ENCODE measurements around the gene KCNK4.

KCNK4 gene

DNA sequence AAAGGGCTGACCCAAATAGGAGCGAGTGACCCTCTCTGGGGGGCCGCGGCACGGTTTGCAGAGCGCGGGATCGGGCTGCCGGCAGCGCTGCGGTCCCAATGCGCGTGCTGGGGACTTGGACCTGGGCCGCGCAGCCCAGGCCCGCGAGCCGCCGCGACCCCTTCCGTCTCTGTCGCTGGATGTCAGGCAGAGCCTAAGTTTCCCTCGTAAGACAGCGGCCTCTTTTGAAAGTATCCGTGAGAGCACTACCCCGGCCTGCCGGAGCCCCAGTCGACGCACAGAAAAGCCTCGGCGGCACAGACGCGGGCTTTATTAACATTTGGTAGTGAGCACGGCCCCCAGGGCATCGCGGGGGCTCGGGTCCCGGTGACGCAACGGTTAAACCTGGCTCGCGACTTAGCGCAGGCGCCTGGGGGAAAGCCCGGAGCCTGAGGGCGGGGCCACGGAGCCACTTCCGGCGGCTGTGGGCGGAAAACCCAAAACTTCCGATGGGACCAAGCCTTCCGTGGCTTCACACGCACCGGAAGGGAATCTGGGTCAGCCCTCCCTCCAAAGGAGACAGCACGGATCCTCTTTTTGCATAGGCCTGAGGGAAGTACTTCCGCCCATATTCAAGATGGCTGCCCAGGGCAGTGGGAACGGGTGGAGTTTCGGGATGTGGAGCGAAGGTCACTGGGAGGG lies 21.4 kb upstream of the KCNK4 start:
- DNase-seq = peak; percentile 100

DNA sequence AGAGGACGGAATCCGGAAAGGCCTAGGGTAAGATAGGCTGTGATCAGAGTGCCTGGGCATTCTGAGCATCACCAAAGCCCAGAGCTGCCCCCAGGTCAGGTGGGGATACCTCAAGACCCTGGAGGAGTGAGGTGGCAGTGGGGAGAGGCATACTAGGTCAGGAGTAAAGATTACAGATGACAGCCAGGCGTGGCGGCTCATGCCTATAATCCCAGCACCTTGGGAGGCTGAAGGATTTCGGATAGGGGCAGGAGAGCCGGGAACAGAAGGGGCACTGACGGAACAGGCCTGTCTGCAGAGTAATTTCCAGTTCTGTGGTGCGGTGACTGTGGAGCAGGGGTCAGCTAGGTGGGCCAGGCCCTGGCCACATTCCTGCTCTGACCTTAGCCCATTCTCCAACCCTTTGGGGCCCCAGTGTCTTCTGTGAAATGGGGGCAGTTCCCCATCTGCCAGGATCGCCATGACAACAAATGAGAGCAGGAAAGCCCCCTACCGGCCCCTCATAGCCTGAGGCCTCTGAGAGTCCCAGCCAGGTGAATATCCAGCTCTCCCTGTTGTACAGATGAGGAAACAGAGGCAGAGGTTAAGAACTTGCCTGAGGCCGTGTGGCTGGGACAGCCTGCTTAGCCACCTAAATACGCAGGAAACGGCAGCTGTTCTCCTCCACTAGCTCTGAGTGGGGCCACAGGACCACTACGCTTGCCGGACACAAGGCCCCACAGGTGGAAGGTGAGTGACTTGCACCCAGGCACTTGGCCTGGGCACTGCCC lies 15.9 kb upstream of the KCNK4 start:
- no peak for DNase-seq

DNA sequence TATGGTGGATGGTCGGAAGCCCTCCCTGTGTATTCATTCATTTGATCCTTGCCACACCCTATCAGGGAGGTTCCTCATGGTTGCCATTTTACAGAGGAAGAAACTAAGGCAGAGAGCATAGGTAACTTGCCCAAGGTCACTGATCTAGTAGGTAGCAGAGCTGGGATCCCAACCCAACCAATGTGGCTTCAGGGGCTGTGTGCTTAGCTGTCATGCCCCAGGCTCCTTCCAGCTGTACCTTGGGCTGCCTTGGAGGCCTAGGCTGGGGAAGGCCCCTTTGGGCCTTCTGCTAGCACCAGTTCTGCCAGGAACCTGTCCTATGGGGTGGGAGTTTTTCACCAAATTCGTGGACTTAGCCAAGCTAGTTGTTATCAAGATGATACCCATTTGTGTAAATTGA lies 15.3 kb upstream of the KCNK4 start:
- no peak for DNase-seq

DNA sequence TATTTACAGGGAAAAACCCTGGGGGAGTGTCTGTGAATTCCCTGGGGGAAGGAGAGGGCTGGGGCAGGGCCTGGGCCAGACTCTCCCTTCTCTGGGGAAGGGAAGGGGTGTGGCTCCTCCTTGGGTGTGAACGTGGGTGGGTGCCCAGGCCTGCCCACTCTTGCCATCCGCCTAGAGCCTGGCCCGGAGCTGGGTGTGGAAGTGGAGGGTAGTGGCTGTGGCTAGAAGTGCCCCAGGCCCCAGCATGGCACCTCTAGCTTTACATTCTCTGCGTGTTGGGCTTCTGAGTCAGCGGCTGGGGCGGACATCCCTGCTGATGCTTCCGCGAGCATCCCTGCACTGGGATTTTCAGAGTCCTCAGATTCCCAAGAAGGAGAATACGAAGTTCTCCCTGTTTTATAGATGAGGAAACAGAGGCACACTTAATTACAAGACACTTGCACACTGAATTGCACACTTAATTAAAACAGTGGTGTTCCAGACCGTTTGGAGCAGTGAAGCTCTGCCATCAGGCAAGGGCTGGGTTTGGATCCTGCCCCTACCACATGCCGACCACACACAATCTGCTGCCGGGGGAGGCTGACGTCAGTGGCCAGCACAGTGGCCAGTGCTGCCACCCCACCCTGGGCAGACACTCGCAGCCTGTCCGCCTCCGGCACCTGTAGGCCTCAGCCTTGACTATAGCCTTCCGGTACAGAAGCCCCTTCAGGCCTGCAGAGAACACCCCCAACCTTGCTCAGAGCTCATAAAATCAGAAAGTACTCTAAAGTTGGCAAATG lies 14.3 kb upstream of the KCNK4 start:
- no peak for DNase-seq

DNA sequence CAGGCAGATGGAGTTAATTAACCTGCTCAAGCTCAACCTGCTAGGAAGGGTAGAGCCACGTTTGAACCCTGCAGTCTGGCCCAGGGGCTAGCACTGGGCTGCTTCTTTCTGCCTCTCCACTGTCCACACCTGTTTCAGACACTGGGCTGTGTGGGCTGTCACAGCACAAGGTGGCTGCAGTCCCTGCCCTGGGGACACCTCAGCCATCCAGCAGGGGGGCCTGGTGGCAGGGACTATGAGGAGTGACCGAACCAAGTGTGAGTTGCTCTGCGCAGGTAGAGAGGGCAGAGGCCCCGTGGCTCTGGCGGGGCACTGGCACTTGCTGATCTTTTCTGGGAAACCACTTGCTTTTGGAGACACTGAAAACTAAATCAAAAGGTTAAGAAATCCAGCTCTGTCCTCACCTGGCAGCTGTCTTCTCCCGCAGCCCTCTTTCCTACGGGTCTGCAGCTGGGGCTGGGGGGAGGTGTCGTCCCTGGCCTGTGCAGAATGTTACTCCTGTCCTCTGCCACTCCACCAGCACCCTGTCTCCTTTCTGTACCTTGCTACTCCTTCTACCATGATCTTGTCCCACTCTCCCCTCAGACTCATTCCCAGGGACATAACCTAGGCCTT lies 12.4 kb upstream of the KCNK4 start:
- no peak for DNase-seq

DNA sequence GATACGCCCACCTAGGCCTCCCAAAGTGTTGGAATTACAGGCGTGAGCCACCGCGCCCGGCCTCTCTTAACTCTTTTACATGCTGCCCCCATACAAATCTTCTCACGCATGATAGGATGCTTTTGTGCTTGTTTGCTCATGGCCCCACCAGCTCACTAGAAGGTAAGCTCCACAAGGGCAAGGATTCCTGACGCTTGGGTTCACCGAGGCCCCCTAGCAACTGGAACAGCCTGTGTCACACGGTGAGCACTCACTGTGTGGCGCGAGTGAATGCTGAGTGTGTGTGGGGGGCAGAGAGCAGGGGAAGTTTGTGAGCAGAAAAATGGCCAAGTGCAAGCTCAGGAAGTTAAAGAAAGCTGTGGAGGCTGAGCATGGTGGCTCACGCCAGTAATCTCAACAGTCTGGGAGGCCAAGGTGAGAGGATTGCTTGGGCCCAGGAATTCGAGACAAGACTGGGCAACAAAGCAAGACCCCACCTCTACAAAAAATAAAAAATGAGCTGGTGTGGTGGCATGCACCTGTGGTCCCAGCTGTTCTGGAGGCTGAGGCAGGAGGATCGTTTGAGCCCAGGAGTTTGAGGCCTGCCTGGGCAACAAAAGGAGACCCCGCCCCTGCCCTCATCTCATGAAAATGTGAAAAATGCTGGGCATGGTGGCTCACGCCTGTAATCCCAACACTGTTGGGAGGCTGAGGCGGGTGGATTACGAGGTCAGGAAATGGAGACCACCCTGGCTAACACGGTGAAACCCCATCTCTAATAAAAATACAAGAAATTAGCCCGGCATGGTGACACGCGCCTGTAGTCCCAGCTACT lies 8.9 kb upstream of the KCNK4 start:
- DNase-seq = no peak

DNA sequence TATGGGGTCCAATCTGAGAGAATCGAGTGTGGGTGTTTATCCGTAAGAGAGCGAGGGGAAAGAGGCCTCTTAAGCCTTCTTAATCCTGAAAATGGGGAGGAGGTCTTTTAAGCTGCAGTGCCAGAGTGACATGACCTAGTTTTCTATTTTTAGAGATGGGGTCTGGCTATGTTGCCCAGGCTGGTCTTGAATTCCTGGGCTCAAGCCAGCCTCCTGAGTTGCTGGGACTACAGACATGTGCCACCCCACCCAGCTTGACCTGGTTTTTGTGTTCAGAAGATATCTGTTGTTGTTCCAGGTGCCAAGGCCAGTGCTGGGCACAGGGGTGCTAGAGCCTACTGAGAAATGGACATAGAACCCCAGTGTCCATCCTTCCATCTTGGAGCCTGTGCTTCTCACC lies 8.0 kb upstream of the KCNK4 start:
- no peak for DNase-seq

DNA sequence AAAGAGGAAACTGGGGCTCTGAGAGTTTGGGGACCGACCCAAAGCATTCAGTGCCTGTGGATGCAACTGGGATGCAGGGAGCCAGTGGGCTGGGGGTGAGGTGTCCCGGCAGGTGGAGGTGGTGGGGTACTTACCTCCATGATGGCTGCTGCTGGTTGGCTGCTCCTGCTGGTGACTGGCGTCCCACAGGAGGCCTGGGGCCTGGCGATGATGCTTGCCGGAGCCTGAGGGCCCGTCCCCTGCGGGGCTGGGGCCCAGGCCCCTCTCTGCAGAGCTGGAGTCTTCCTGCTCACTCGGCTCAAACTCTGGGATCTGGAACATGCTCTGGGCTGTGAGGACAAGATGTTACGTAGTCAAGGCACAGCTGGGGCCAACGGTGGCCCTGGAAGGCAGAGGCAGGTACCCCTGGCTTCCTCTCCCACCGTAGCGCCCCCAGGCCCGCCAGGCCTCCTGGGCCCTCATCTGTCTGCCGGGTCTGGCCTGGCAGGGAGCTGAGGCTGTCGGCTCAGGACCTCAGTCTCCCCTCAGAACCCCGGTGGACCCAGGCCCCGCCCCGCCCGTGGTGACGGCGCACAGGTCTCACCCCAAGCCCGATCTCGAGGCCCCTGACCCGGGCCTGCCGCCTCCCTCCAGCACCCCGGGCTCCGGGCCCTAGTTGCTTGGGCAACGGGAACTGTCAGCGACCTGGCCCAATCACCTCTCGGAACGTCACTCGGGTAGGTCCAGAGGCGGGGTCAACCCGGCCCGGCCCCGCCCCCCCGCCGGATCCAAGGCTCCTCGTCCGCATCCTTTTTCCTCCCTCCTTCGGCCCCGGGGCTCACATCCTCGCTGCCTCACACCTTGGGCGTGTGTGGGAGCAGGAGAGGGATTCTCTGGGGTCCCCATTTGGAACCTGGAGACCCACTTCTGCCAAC lies 6.8 kb upstream of the KCNK4 start, which contains the start of gene BAD:
Gene BAD, minus strand, starts transcription at position 618 of the 914 bp plus-strand sequence. Its CDS starts 297 bp downstream, at position 321.
- peak; percentile 94 for DNase-seq

DNA sequence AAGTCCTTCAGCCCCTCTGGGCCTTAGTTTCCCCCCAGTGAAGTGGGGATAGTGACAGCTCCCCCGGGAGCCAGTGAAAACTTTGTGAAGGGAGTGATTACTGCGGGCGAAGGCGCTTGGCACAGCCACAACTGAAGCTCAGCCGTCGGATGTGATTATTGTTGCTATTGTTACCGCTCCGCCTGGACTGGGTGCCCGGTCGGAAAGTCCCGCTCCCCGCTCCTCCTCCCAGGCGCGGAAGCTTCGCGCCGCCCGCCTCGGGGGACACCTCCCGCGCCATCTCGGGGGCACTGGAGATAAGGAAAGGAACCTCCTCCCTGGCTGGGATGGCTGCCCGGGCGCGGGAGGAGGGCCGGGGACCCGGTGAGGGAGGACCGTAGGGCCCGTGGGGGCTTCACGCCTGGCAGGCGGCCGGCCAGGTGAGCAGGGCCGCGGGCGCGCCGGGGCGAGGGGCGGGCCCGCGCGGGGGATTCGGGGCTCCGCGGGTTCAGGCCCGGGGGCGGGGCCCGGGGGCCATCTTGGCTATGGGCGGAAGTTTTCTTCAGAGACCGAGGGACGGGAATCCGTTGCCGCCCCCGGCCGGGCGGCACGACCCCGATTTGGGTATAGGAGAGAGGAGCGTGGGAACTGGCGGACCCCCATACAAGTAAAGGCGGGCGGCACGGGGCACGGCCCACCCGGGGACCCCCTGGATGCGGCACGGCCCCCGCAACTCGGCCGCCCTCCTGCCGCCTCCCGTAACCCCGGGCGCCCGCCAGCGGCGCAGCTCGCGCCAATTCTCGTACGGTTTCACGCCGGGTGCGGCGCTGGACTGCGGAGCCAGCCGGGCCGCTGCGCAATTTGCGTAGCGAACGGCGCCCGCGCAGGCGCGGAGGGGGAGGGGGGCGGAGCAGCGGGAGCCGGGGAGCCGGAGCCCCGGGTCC lies 5.9 kb upstream of the KCNK4 start, which contains the start of gene GPR137:
Gene GPR137, plus strand, starts transcription at position 887 of the 923 bp plus-strand sequence. CDS start 677 bp downstream, outside the sequence.
- DNase-seq = peak; percentile 89

DNA sequence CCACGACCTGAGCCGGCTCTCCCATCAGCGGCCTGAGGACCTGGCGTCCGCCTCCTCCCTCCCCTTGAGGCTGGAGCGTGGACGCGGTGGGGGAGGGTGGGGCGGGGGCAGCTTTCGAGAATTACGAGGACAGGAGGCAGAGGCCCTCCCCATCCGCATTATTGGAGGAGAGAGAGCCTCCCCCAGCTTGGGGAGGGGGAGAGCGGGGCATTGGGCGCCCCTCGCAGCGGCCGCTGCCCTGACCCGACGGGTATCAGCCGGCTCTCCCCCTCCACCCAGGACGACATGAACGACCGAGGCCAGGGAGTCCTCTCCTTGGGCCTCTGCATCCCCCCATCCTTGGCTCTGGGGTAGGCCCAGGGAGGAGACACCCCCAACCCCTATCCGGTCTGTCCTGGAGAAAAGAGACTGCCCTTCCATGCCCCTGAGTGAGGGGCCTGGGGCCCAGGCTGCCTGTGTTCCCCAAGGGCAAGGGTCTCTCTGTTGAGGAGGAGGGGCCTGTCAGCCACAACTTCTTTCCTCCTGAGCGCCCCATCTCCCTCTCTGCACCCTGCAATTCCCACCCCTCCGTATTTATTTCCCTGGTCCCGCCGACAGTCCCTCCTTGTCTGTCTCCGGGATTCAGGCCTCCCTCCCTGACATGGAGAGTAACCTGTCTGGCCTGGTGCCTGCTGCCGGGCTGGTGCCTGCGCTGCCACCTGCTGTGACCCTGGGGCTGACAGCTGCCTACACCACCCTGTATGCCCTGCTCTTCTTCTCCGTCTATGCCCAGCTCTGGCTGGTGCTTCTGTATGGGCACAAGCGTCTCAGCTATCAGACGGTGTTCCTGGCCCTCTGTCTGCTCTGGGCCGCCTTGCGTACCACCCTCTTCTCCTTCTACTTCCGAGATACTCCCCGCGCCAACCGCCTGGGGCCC lies 5.0 kb upstream of the KCNK4 start:
- DNase-seq = peak; percentile 27

DNA sequence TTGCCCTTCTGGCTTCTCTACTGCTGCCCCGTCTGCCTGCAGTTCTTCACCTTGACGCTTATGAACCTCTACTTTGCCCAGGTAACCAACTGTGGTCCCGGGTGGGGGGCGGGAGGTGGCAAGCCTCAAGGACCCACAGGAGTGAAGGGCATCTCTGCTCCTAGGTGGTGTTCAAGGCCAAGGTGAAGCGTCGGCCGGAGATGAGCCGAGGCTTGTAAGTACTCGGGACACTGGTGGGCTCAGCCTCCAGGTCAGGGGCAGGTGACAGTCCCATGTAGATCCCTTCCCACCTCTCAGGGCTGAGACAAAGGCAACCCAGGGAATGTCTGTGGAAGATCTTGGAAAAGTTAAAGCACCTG lies 4.3 kb upstream of the KCNK4 start:
- DNase-seq = no peak

DNA sequence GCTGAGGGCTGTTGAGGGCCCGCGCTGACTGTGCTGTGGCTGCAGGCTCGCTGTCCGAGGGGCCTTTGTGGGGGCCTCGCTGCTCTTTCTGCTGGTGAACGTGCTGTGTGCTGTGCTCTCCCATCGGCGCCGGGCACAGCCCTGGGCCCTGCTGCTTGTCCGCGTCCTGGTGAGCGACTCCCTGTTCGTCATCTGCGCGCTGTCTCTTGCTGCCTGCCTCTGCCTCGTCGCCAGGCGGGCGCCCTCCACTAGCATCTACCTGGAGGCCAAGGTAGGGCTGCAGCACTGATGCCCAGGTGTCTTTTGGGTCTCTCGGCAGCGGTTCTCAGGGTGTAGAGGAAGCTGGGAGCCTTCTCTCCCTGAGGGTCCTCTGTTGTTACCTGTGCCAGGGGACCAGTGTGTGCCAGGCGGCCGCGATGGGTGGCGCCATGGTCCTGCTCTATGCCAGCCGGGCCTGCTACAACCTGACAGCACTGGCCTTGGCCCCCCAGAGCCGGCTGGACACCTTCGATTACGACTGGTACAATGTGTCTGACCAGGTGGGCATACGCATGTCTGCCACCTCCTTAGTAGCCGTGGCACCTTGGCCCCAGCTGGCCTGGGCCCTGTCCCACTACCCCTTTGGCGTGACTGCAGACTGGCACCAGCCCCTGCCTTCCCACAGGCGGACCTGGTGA lies 3.3 kb upstream of the KCNK4 start:
- DNase-seq = no peak

DNA sequence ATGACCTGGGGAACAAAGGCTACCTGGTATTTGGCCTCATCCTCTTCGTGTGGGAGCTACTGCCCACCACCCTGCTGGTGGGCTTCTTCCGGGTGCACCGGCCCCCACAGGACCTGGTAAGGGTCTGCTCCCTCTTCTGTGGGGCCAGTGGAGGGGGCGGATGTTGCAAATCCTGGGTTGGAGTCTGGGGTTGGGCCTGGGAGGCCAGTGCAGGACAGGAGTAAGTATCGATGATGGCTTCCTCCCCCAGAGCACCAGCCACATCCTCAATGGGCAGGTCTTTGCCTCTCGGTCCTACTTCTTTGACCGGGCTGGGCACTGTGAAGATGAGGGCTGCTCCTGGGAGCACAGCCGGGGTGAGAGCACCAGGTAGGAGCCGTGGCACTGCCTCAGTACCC lies 2.8 kb upstream of the KCNK4 start:
- no peak for DNase-seq

DNA sequence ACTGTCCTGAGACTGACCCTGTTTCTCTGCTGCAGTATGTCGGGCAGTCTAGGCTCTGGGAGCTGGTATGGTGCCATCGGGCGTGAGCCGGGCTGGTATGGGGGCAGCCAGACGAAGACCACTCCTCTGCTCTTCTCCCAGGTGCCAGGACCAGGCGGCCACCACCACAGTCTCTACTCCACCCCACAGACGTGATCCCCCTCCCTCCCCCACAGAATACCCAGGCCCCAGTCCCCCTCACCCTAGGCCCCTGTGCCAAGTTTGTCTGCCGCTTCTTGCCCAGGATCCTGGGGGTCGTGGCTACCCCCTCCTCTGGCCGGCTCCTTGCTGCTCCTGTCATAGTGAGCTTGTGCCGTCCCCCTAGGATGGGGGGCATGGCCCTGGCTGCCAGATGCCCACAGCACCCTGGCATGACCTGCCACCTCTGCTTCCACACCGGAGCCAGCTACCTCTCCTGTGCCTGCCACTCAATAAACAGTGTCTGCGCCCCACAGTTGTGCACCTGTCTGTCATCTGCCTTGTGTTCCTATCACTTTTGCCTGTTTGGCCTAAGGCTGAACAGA lies 2.0 kb upstream of the KCNK4 start:
- no peak for DNase-seq

DNA sequence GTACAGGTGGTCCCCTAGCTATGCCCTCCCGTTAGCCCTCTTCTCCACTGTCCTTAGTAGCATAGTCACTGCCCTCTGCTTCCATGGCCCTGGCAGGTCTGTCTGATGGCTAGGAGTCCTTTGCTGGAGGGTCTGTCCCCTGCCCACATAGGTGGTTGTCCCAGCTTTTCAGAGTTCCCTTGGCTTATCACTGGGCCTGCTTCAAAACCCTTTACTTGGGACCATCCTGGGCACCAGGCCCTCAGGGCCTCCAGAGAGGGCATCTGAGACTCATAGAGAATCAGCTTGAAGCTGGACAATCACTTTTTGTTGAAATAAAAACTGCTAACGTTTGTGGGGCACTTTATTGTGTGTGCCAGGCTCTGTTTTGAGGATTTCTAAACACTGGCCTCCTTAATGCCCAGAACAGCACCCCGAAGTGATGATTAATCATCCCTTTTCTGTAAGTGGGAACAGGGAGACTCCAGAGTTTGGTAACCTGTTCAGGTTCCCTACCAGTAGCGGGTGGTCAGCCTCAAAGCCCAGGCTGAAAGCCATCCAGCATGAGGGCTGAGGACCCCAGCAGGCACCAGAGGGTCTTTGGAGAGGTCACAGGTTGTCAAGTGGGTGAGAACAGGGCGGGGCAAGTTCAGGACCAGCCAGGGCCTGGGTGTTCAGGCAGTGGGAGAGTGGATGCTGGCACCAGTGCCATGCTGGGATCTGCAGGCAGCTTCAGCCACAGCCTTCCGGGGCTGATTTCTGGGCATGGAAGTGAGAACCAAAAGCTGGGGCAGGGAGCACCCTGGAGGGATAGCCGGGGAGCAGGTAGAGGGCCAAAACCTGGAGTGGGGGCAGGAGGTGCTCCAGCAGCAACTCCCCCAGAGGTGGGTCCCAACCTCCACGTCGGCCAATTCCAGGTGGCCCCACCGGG lies 495 bp upstream of the KCNK4 start:
- DNase-seq = no peak

DNA sequence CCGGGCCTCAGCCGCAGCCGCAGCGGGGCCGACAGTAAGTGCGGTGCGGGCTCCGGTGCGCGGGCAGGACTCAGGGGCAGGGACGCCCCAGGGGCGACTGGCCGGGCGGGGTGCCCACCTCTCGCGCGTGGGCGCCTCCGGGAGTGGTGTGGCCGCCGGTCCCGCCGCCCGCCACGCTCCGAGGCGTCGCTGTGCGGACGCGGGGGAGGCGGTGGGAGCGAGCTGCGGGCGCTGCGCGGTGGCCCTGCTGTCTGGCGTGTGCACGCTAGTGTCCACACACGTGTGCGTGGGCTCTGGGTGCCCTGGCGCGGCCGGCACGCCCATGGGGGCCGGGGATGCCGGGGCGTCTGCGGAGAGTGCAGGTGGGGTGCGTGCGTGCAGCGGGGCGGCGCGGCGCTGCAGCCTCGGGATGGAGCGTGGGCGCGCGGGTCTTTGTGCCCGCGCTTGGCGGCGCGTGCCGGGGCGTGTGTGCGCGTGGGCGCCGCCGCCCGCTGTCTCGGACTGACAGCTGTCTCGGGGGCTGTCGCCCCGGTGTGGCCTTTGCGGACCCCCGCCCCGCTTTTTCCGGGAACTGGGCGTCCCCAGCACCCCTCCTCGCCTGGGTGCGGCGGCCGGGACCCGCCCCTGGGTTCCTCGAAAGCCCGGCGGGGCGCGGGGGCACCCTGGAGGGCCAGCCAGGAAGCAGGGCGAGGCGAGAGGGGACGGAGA lies 804 bp downstream of the KCNK4 start:
- DNase-seq = no peak
